ENCODE results near the gene PARVG.

DNA sequence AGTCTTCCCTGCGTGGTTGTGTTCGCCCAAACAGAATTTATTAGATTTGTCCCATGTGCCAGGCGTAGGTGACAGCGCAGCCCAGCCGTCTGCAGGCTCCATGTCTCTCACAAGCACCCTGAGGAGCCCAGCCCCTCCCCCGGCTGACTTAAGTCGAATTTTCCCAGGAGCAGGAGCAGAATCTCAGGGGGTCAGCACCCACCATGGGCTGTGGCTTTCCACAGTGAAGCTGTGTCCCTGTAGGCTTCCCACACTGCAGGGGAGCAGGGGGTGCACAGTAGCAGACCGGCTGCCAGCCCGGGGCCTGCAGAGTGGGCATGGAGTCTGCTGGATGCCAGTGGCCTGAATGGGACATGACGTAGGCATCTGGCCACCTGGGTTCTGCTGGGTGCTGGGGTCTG, 16.0 kb downstream of the PARVG start:
- TF ChIP-seq POLR2A (IDR thresholded peaks at IDR 0.05), result no peak
- TF ChIP-seq, protein P1, sequence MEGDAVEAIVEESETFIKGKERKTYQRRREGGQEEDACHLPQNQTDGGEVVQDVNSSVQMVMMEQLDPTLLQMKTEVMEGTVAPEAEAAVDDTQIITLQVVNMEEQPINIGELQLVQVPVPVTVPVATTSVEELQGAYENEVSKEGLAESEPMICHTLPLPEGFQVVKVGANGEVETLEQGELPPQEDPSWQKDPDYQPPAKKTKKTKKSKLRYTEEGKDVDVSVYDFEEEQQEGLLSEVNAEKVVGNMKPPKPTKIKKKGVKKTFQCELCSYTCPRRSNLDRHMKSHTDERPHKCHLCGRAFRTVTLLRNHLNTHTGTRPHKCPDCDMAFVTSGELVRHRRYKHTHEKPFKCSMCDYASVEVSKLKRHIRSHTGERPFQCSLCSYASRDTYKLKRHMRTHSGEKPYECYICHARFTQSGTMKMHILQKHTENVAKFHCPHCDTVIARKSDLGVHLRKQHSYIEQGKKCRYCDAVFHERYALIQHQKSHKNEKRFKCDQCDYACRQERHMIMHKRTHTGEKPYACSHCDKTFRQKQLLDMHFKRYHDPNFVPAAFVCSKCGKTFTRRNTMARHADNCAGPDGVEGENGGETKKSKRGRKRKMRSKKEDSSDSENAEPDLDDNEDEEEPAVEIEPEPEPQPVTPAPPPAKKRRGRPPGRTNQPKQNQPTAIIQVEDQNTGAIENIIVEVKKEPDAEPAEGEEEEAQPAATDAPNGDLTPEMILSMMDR (IDR thresholded peaks at IDR 0.05), result no peak

Data from breast epithelium (tissue), 3 donors.